Pancreas (tissue), 10 donors: ENCODE data around the gene GUCY1A2. TPM values are rescaled to one million over a fixed set of nuclear protein-coding genes. Genes with fewer than 3 reads are reported as not detected.

Experiments
- ATAC-seq, 4 donors: fragments of 200-7000 bp; cut with Tn5 transposase; one replicate each; pipeline versions ENCODE4 v1.8.0 to v1.9.1; 2020; ENCODE audit warnings: mild to moderate bottlenecking in 4 of 4, moderate library complexity in 4 of 4
- DNase-seq, 6 donors: peaks; one replicate each; pipeline ENCODE4 v3.0.0-alpha.2; 2020
- FAIRE-seq: peaks from 2 replicates; lab custom pipeline; 2012; peaks lifted over from hg19 to GRCh38; lab: Jason Lieb, UNC
- H3K27ac ChIP-seq, 4 donors: fragments of 200-600 bp; sonication (generic); 1 replicate in 3 of 4; 2 replicates in 1 of 4; pipeline versions ENCODE4 v1.5.0 to v1.8.0; 2020
- H3K27me3 ChIP-seq, 4 donors: fragments of 200-600 bp; one replicate each; pipeline ENCODE4 v1.8.0; 2021
- H3K36me3 ChIP-seq, 3 donors: fragments of 200-600 bp; sonication (generic) in 1 of 3; one replicate each; pipeline versions ENCODE4 v1.5.0 to v1.8.0; 2020 to 2021
- H3K4me1 ChIP-seq, 3 donors: fragments of 200-600 bp; one replicate each; pipeline ENCODE4 v1.8.0; 2021
- H3K4me3 ChIP-seq, 4 donors: fragments of 200-600 bp; sonication (generic) in 2 of 4; one replicate each; pipeline versions ENCODE4 v1.5.0 to v1.8.0; 2020 to 2021
- H3K9me3 ChIP-seq, 4 donors: fragments of 200-600 bp; one replicate each; pipeline ENCODE4 v1.8.0; 2021
- CTCF ChIP-seq, 4 donors: fragments of 200-600 bp; sonication (generic) in 3 of 4; IDR thresholded peaks; one replicate each; pipeline versions ENCODE4 v1.5.0 to v1.8.0; 2021; ENCODE audit warnings: antibody characterized with exemption in 4 of 4
- WGBS, 2 donors: extraction: QIAGEN DNeasy Blood & Tissue Kit; methylation state at CpG; one replicate each; pipeline ENCODE4 v1.1.7; 2013; 5-methylcytosine and 5-hydroxymethylcytosine counted together
- intact Hi-C, 3 donors: fragments of 100-400 bp; cut with DNase I; formaldehyde crosslinking; loops; one replicate each; pipeline versions ENCODE4 v1.11.1 to v1.14.2; 2022
- polyA plus RNA-seq, 2 donors: library from polyadenylated mRNA; stranded (reverse); fragments of 200-250 nt; gene quantifications; one replicate each; pipeline ENCODE4 v1.2.3, GENCODE V29; 2013
- total RNA-seq, 6 donors: library from RNA; stranded (reverse); fragmentation: NEBNext Ultra II Directional in 4 of 6; extraction: Animal tissue kit (Norgen Biotek cat#: 25700) in 4 of 6; gene quantifications; one replicate each; pipeline versions ENCODE4 v1.2.1 to v1.2.4, GENCODE V29; 2021 to 2023
- donor health status: healthy with polysubstance abuse.
- donor health status: DM: no; HTN: no; CAD: no; lungs with moderate emphysema.
- donor health status: DM: no; HTN: no; CAD: no.
- donor health status: control.
- donor health status: control.
- donor health status: Bipolar disorder and iron deficiency.
- donor health status: DM: yes; HTN: yes; CAD: no.
- donor health status: DM: no; HTN: no; CAD: no.
- donor health status: DM: no; HTN: no; CAD: no.
- donor health status: DM: yes; HTN: yes; CAD: no.

The GUCY1A2 gene
- total and polyA plus RNA-seq, 8 donors, result 1.1 to 14.5 (median 7.9) TPM

GRCh38 chr11:106996691-106997090, 21.6 kb downstream of the GUCY1A2 start:
- FAIRE-seq (no peak), ATAC-seq (no peak), DNase-seq (no peak)
- no peak overlapping the region for H3K4me3 ChIP-seq
- no peaks in the 10 kb centered on the region for H3K9me3 ChIP-seq
- H3K27ac ChIP-seq, result no peak overlapping the region
- no peaks in the 10 kb centered on the region for H3K27me3 ChIP-seq
- intact Hi-C loops, result no loop called here
- H3K4me1 ChIP-seq, result no peaks in the 10 kb centered on the region
- no peak for TF ChIP-seq CTCF (IDR thresholded peaks at IDR 0.05)
- WGBS, 2 donors, result 45 to 58% methylated on average over 3 of the region's 3 CpGs
- H3K36me3 ChIP-seq, result no peaks in the 10 kb centered on the region

- H3K27me3 ChIP-seq, result no peaks in the 10 kb centered on the region
- no peak for DNase-seq
- no peak overlapping the region for H3K4me3 ChIP-seq
- H3K4me1 ChIP-seq, result peaks cover 0 to 4% (median 0%) of the 10 kb centered on the region in 3 donors
- 80 to 82% methylated on average over 10 of the region's 10 CpGs for WGBS, 2 donors
- H3K9me3 ChIP-seq, result no peaks in the 10 kb centered on the region
- TF ChIP-seq CTCF (IDR thresholded peaks at IDR 0.05), result no peak
- H3K36me3 ChIP-seq, result no peaks in the 10 kb centered on the region
- no peak for FAIRE-seq
- intact Hi-C loops, result no loop called here
- peak in 3 of 4 donors; percentile 28 to 44 (median 29) for ATAC-seq
- no peak overlapping the region for H3K27ac ChIP-seq
These were observed 27.9 kb downstream of the GUCY1A2 start for GRCh38 chr11:106990331-106990730.

GRCh38 chr11:106989078-106989455, 29.2 kb downstream of the GUCY1A2 start:
- ATAC-seq (peak in 1 of 4 donors; percentile 42), DNase-seq (no peak), FAIRE-seq (no peak)
- Histone ChIP-seq H3K27me3 (no peaks in the 10 kb centered on the region), H3K4me1 (peaks cover 0 to 4% (median 0%) of the 10 kb centered on the region in 3 donors), H3K27ac (no peak overlapping the region), H3K4me3 (no peak overlapping the region), H3K36me3 (no peaks in the 10 kb centered on the region), H3K9me3 (no peaks in the 10 kb centered on the region)
- WGBS, 2 donors, result 52 to 58% methylated on average over 1 of the region's 1 CpG
- no peak for TF ChIP-seq CTCF (IDR thresholded peaks at IDR 0.05)
- intact Hi-C loops, result no loop called here

GRCh38 chr11:106988151-106989077, 29.9 kb downstream of the GUCY1A2 start:
- no peak overlapping the region for H3K4me3 ChIP-seq
- no peaks in the 10 kb centered on the region for H3K9me3 ChIP-seq
- intact Hi-C loops, result no loop called here
- 28 to 30% methylated on average over 2 of the region's 2 CpGs for WGBS, 2 donors
- H3K36me3 ChIP-seq, result no peaks in the 10 kb centered on the region
- H3K4me1 ChIP-seq, result peaks cover 0 to 4% (median 0%) of the 10 kb centered on the region in 3 donors
- H3K27me3 ChIP-seq, result no peaks in the 10 kb centered on the region
- peak; percentile 35 to 78 (median 64) for ATAC-seq
- FAIRE-seq, result no peak
- H3K27ac ChIP-seq, result peak overlapping the region in 1 of 4 donors; percentile 34
- DNase-seq, result no peak
- no peak for TF ChIP-seq CTCF (IDR thresholded peaks at IDR 0.05)

GRCh38 chr11:106986673-106987072, 31.6 kb downstream of the GUCY1A2 start:
- Histone ChIP-seq H3K4me1 (peaks cover 0 to 4% (median 0%) of the 10 kb centered on the region in 3 donors), H3K27me3 (no peaks in the 10 kb centered on the region), H3K27ac (no peak overlapping the region), H3K36me3 (no peaks in the 10 kb centered on the region), H3K4me3 (no peak overlapping the region), H3K9me3 (no peaks in the 10 kb centered on the region)
- FAIRE-seq (no peak), ATAC-seq (no peak), DNase-seq (no peak)
- 65 to 85% methylated on average over 2 of the region's 2 CpGs for WGBS, 2 donors
- intact Hi-C loops, result no loop called here
- TF ChIP-seq CTCF (IDR thresholded peaks at IDR 0.05), result no peak
